Epithelial cell of proximal tubule (primary cell): Measurements from ENCODE around the gene PRKCH. TPM values are rescaled to one million over a fixed set of nuclear protein-coding genes. Genes with fewer than 3 reads are reported as not detected.

Experiments
- DNase-seq: peaks from one replicate; pipeline ENCODE4 v3.0.0-alpha.2; 2011; ENCODE audit warnings: low read depth
- H3K4me3 ChIP-seq: 2 replicates; pipeline ENCODE4 v1.5.1; 2011; ENCODE audit warnings: low read depth, mild to moderate bottlenecking, low read length
- CTCF ChIP-seq: conservative IDR thresholded peaks from 2 replicates; pipeline ENCODE4 v1.5.1; 2012; ENCODE audit warnings: low read depth, mild to moderate bottlenecking, low read length
- total RNA-seq: library from RNA; depleted of rRNA; stranded (reverse); fragments of >200 nt; gene quantifications from 2 replicates; pipeline ENCODE4 v1.2.3, GENCODE V29; 2015

Gene PRKCH
- total RNA-seq, 1 donor from 2014 or later, result 7.6 TPM

GRCh38 chr14:61480704-61481285, 159.4 kb downstream of the PRKCH start:
- no peak for DNase-seq
- H3K4me3 ChIP-seq, result no peak overlapping the region
- no peak for TF ChIP-seq CTCF

GRCh38 chr14:61481701-61482100, 160.3 kb downstream of the PRKCH start:
- no peak overlapping the region for H3K4me3 ChIP-seq
- TF ChIP-seq CTCF, result no peak
- no peak for DNase-seq

- DNase-seq, result no peak
- H3K4me3 ChIP-seq, result no peak overlapping the region
- TF ChIP-seq CTCF, result no peak
Measured at GRCh38 chr14:61482348-61483206, 161.2 kb downstream of the PRKCH start.

GRCh38 chr14:61483476-61483875, 162.1 kb downstream of the PRKCH start:
- DNase-seq, result no peak
- no peak overlapping the region for H3K4me3 ChIP-seq
- no peak for TF ChIP-seq CTCF

GRCh38 chr14:61484031-61484430, 162.7 kb downstream of the PRKCH start:
- no peak overlapping the region for H3K4me3 ChIP-seq
- no peak for TF ChIP-seq CTCF
- DNase-seq, result no peak

DNA sequence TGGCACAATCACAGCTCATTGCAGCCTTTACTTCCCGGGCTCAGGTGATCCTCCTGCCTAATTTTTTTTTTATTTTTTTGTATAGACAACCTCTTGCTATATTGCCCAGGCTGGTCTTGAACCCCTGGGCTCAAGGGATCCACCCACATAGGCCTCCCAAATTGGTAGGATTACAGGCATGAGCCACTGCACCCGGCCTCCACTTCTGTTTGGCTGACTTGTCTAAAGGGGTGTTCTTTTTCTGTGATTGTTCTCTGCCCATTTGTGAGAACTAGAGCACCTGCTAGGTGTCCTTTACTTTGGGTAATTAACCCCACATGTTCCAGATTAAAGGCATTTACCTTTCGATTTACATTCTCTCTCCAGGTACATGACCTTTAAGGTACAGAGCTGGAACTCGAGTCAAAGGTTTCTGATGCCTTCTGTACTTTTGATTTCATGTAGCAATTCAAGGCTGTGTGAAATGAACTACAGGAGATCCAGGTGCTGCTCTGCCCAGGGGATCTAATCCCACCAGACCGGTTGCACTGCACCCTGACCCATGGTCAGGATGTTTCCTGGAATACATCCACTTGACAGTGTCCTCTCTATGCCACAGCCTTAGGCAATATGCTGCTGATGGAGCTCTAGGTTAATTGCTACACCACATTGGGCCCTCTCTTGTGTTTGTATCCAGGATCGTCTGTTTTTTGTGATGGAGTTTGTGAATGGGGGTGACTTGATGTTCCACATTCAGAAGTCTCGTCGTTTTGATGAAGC, 163.6 kb downstream of the PRKCH start:
- TF ChIP-seq CTCF, result no peak
- no peak overlapping the region for H3K4me3 ChIP-seq
- no peak for DNase-seq
